Dendritic cell treated with granulocyte-macrophage colony-stimulating factor and Interleukin-4, amounts not matched to agents 40 ng/mL and 50 ng/mL, for 4 days (primary cell): ENCODE results near the gene SLX9.
"Not testable (repeated sequence)": the region's sequence is repeated elsewhere in the genome, so short reads cannot be mapped to it uniquely, and the experiment has no call there.

Source experiments
- H3K27ac Mint-ChIP-seq: one replicate; pipeline ENCODE4 v1.8.0; 2022; ENCODE audit warnings: mild to moderate bottlenecking, mixed read lengths
- H3K27me3 Mint-ChIP-seq: one replicate; pipeline ENCODE4 v1.8.0; 2022; ENCODE audit warnings: mild to moderate bottlenecking, mixed read lengths
- H3K36me3 Mint-ChIP-seq: one replicate; pipeline ENCODE4 v1.8.0; 2022; ENCODE audit warnings: low read depth, mixed read lengths
- H3K4me1 Mint-ChIP-seq: one replicate; pipeline ENCODE4 v1.8.0; 2022; ENCODE audit warnings: low read depth, mixed read lengths
- H3K4me3 Mint-ChIP-seq: one replicate; pipeline ENCODE4 v1.8.0; 2022; ENCODE audit warnings: mild to moderate bottlenecking, moderate library complexity, mixed read lengths
- H3K9me3 Mint-ChIP-seq: one replicate; pipeline ENCODE4 v1.8.0; 2022; ENCODE audit warnings: mixed read lengths
- intact Hi-C: fragments of 100-400 bp; cut with micrococcal nuclease; formaldehyde crosslinking; loops from one replicate; pipeline ENCODE4 v1.15.0; 2022

Gene SLX9

GRCh38 chr21:44907225-44907965 is 32.4 kb upstream of the SLX9 start:
- intact Hi-C loops, result loop anchor here (5.0 kb wide), 1 partner anchor 35 kb away; the partner anchor contains the start of gene PTTG1IP
- Mint-ChIP-seq H3K27ac (peak overlapping the region; percentile 79), H3K4me3 (peak overlapping the region; percentile 41), H3K36me3 (peaks cover 96% of the 10 kb centered on the region), H3K27me3 (no peaks in the 10 kb centered on the region), H3K4me1 (peaks cover 100% of the 10 kb centered on the region), H3K9me3 (no peaks in the 10 kb centered on the region)

- H3K9me3 Mint-ChIP-seq, result no peaks in the 10 kb centered on the region
- H3K27me3 Mint-ChIP-seq, result no peaks in the 10 kb centered on the region
- peaks cover 97% of the 10 kb centered on the region for H3K4me1 Mint-ChIP-seq
- peaks cover 93% of the 10 kb centered on the region for H3K36me3 Mint-ChIP-seq
- intact Hi-C loops, result loop anchor here (5.0 kb wide), 1 partner anchor 36 kb away; the partner anchor contains the start of gene PTTG1IP
- H3K27ac Mint-ChIP-seq, result peak overlapping the region; percentile 79
- H3K4me3 Mint-ChIP-seq, result peak overlapping the region; percentile 52
Measured at GRCh38 chr21:44907966-44908895, 31.6 kb upstream of the SLX9 start.

GRCh38 chr21:44908908-44909307 is 30.9 kb upstream of the SLX9 start:
- H3K27me3 Mint-ChIP-seq, result no peaks in the 10 kb centered on the region
- peak overlapping the region; percentile 79 for H3K27ac Mint-ChIP-seq
- H3K9me3 Mint-ChIP-seq, result no peaks in the 10 kb centered on the region
- peaks cover 93% of the 10 kb centered on the region for H3K36me3 Mint-ChIP-seq
- intact Hi-C loops, result loop anchor here (5.0 kb wide), 1 partner anchor 37 kb away; the partner anchor contains the start of gene PTTG1IP
- peak overlapping the region; percentile 52 for H3K4me3 Mint-ChIP-seq
- peaks cover 97% of the 10 kb centered on the region for H3K4me1 Mint-ChIP-seq

- H3K4me1 Mint-ChIP-seq, result peaks cover 97% of the 10 kb centered on the region
- H3K4me3 Mint-ChIP-seq, result peak overlapping the region; percentile 26
- H3K27me3 Mint-ChIP-seq, result no peaks in the 10 kb centered on the region
- peak overlapping the region; percentile 79 for H3K27ac Mint-ChIP-seq
- H3K36me3 Mint-ChIP-seq, result peaks cover 93% of the 10 kb centered on the region
- intact Hi-C loops, result loop anchor here (5.0 kb wide), 2 partner anchors 37 to 107 kb away; partner anchors contain the start of genes PTTG1IP and UBE2G2
- no peaks in the 10 kb centered on the region for H3K9me3 Mint-ChIP-seq
Measured at GRCh38 chr21:44909719-44910118, 30.1 kb upstream of the SLX9 start.

GRCh38 chr21:44910229-44911067 is 29.4 kb upstream of the SLX9 start:
- H3K4me3 Mint-ChIP-seq, result peak overlapping the region; percentile 26
- peaks cover 97% of the 10 kb centered on the region for H3K4me1 Mint-ChIP-seq
- peaks cover 93% of the 10 kb centered on the region for H3K36me3 Mint-ChIP-seq
- H3K27ac Mint-ChIP-seq, result peak overlapping the region; percentile 79
- H3K27me3 Mint-ChIP-seq, result no peaks in the 10 kb centered on the region
- no peaks in the 10 kb centered on the region for H3K9me3 Mint-ChIP-seq
- intact Hi-C loops, result loop anchor here (5.0 kb wide), 1 partner anchor 108 kb away; the partner anchor contains the start of gene UBE2G2

GRCh38 chr21:44911068-44911383 is 28.8 kb upstream of the SLX9 start:
- H3K27ac Mint-ChIP-seq, result peak overlapping the region; percentile 79
- peaks cover 95% of the 10 kb centered on the region for H3K4me1 Mint-ChIP-seq
- peaks cover 93% of the 10 kb centered on the region for H3K36me3 Mint-ChIP-seq
- peak overlapping the region; percentile 65 for H3K4me3 Mint-ChIP-seq
- intact Hi-C loops, result loop anchor here (5.0 kb wide), 1 partner anchor 109 kb away; the partner anchor contains the start of gene UBE2G2
- no peaks in the 10 kb centered on the region for H3K9me3 Mint-ChIP-seq
- no peaks in the 10 kb centered on the region for H3K27me3 Mint-ChIP-seq

GRCh38 chr21:44911384-44912157 is 28.3 kb upstream of the SLX9 start:
- H3K27me3 Mint-ChIP-seq, result no peaks in the 10 kb centered on the region
- H3K27ac Mint-ChIP-seq, result peak overlapping the region; percentile 79
- peaks cover 93% of the 10 kb centered on the region for H3K36me3 Mint-ChIP-seq
- intact Hi-C loops, result loop anchor here (5.0 kb wide), 1 partner anchor 109 kb away; the partner anchor contains the start of gene UBE2G2
- no peaks in the 10 kb centered on the region for H3K9me3 Mint-ChIP-seq
- peaks cover 95% of the 10 kb centered on the region for H3K4me1 Mint-ChIP-seq
- peak overlapping the region; percentile 65 for H3K4me3 Mint-ChIP-seq

- H3K27me3 Mint-ChIP-seq, result no peaks in the 10 kb centered on the region
- H3K36me3 Mint-ChIP-seq, result peaks cover 93% of the 10 kb centered on the region
- H3K4me1 Mint-ChIP-seq, result peaks cover 95% of the 10 kb centered on the region
- intact Hi-C loops, result loop anchor here (5.0 kb wide), 1 partner anchor 110 kb away; the partner anchor contains the start of gene UBE2G2
- H3K27ac Mint-ChIP-seq, result peak overlapping the region; percentile 79
- H3K4me3 Mint-ChIP-seq, result peak overlapping the region; percentile 65
- no peaks in the 10 kb centered on the region for H3K9me3 Mint-ChIP-seq
Measured at GRCh38 chr21:44912158-44912473, 27.7 kb upstream of the SLX9 start.

GRCh38 chr21:44912506-44913412 is 27.1 kb upstream of the SLX9 start:
- Mint-ChIP-seq H3K27ac (peak overlapping the region; percentile 80), H3K4me3 (peak overlapping the region; percentile 71), H3K4me1 (peaks cover 95% of the 10 kb centered on the region), H3K36me3 (peaks cover 93% of the 10 kb centered on the region)
- H3K27me3 Mint-ChIP-seq, H3K9me3 Mint-ChIP-seq: not testable (repeated sequence)
- intact Hi-C loops, result loop anchor here (5.0 kb wide), 1 partner anchor 110 kb away; the partner anchor contains the start of gene UBE2G2

- Mint-ChIP-seq H3K4me3 (peak overlapping the region; percentile 71), H3K36me3 (peaks cover 96% of the 10 kb centered on the region), H3K9me3 (no peaks in the 10 kb centered on the region), H3K4me1 (peaks cover 95% of the 10 kb centered on the region), H3K27me3 (no peaks in the 10 kb centered on the region), H3K27ac (peak overlapping the region; percentile 80)
- intact Hi-C loops, result loop anchor here (5.0 kb wide), 1 partner anchor 111 kb away; the partner anchor contains the start of gene UBE2G2
Measured at GRCh38 chr21:44913425-44914175, 26.2 kb upstream of the SLX9 start.

- H3K9me3 Mint-ChIP-seq, result no peaks in the 10 kb centered on the region
- H3K4me1 Mint-ChIP-seq, result peaks cover 95% of the 10 kb centered on the region
- peaks cover 96% of the 10 kb centered on the region for H3K36me3 Mint-ChIP-seq
- intact Hi-C loops, result loop anchor here (5.0 kb wide), 1 partner anchor 112 kb away; the partner anchor contains the start of gene UBE2G2
- H3K4me3 Mint-ChIP-seq, result peak overlapping the region; percentile 71
- no peaks in the 10 kb centered on the region for H3K27me3 Mint-ChIP-seq
- H3K27ac Mint-ChIP-seq, result peak overlapping the region; percentile 80
Measured at GRCh38 chr21:44914176-44914874, 25.5 kb upstream of the SLX9 start.
